Panc1 (cell line): Measurements from ENCODE around the gene ADAT1. TPM values are rescaled to one million over a fixed set of nuclear protein-coding genes. Genes with fewer than 3 reads are reported as not detected.

Experiments
- ATAC-seq: fragments of 200-7000 bp; cut with Tn5 transposase; 2 replicates; pipeline ENCODE4 v1.9.1; 2020; ENCODE audit warnings: mild to moderate bottlenecking, moderate library complexity
- BruUV-seq: library from RNA; stranded (reverse); fragments of 400-500 nt; replicated peaks from 2 replicates; lab custom pipeline; 2021; lab: Mats Ljungman, UMichigan
- CTCF ChIA-PET: fragments of 300-600 bp; sonication (Branson Sonifier 250); formaldehyde crosslinking; loops from one replicate; lab custom pipeline; 2022; ENCODE audit warnings: antibody characterized with exemption; lab: Charles Lee
- POLR2A ChIA-PET: fragments of 300-600 bp; sonication (Branson Sonifier 250); formaldehyde crosslinking; loops from one replicate; lab custom pipeline; 2022; ENCODE audit warnings: antibody characterized with exemption; lab: Charles Lee
- DNase-seq: peaks from one replicate; pipeline ENCODE4 v3.0.0-alpha.2; 2010; ENCODE audit warnings: low read depth, low spot score
- H3K27ac ChIP-seq: 2 replicates; pipeline ENCODE4 v1.5.1; 2011; ENCODE audit warnings: mild to moderate bottlenecking, low read length, inconsistent platforms
- H3K27me3 ChIP-seq: fragments of 200-500 bp; sonication (Bioruptor generic); 2 replicates; pipeline ENCODE4 v1.6.0; 2014; ENCODE audit warnings: low read length, inconsistent platforms; ENCODE audit not compliant: control insufficient read depth, insufficient read depth
- H3K36me3 ChIP-seq: fragments of 200-500 bp; sonication (Bioruptor generic); 2 replicates; pipeline ENCODE4 v1.5.1; 2014; ENCODE audit warnings: inconsistent platforms, mild to moderate bottlenecking, low read length, moderate library complexity; ENCODE audit not compliant: control insufficient read depth, insufficient read depth
- H3K4me1 ChIP-seq: 2 replicates; pipeline ENCODE4 v1.5.1; 2011; ENCODE audit warnings: inconsistent platforms, mild to moderate bottlenecking, low read length, moderate library complexity; ENCODE audit not compliant: control insufficient read depth, insufficient read depth
- H3K4me3 ChIP-seq, 2 experiments: 2 replicates each; pipeline ENCODE4 v1.5.1; 2011 to 2012; ENCODE audit warnings: low read depth in 2 of 2, low read length in 2 of 2, mild to moderate bottlenecking in 2 of 2, inconsistent platforms in 1 of 2, moderate library complexity in 1 of 2
- H3K9me3 ChIP-seq: fragments of 200-500 bp; sonication (Bioruptor generic); 2 replicates; pipeline ENCODE4 v1.5.1; 2014; ENCODE audit warnings: low read depth, mild to moderate bottlenecking, inconsistent platforms, low read length, moderate library complexity; ENCODE audit not compliant: control insufficient read depth, insufficient read depth
- CTCF ChIP-seq: fragments of 450-650 bp; IDR thresholded peaks from 2 replicates; pipeline ENCODE4 v1.5.1; 2017; ENCODE audit warnings: mild to moderate bottlenecking
- POLR2AphosphoS5 ChIP-seq: IDR thresholded peaks from 2 replicates; pipeline ENCODE4 v1.6.1; 2012; ENCODE audit warnings: mild to moderate bottlenecking, low read depth, low read length, moderate library complexity
- REST ChIP-seq, 2 experiments: IDR thresholded peaks; 2 replicates each; pipeline ENCODE4 v1.6.1; 2011 to 2012; ENCODE audit warnings: low read depth in 2 of 2, control low read depth in 1 of 2, low read length in 1 of 2, mild to moderate bottlenecking in 1 of 2, moderate library complexity in 1 of 2; ENCODE audit not compliant: insufficient read depth in 1 of 2
- SIN3A ChIP-seq: IDR thresholded peaks from 2 replicates; pipeline ENCODE4 v1.6.1; 2012; ENCODE audit warnings: low read depth, mild to moderate bottlenecking, low read length, moderate library complexity, borderline replicate concordance; ENCODE audit not compliant: insufficient read depth
- TCF7L2 ChIP-seq: IDR thresholded peaks from 2 replicates; pipeline ENCODE4 v1.6.1; 2011; ENCODE audit warnings: mild to moderate bottlenecking, low read depth, low read length, inconsistent platforms
- in situ Hi-C: cut with HindIII; loops from 2 replicates; pipeline ENCODE4 v1.10.0; 2016; ENCODE audit warnings: low sequenced_read_pairs, low pct_unique_long_range_greater_than_20kb
- intact Hi-C: fragments of 100-400 bp; cut with micrococcal nuclease; formaldehyde crosslinking; loops from one replicate; pipeline ENCODE4 v1.10.0; 2022; ENCODE audit not compliant: unreplicated experiment
- total RNA-seq: library from RNA; stranded (reverse); gene quantifications from one replicate; pipeline ENCODE4 v1.2.1, GENCODE V29; 2021; ENCODE audit not compliant: unreplicated experiment

The ADAT1 gene
- total RNA-seq, 1 experiment from 2014 or later = 46.8 TPM

GRCh38 chr16:75635036-75635435 lies 12.0 kb upstream of the ADAT1 start:
- H3K4me3 ChIP-seq = no peak overlapping the region
- H3K27ac ChIP-seq = no peak overlapping the region
- in situ Hi-C loops = no loop called here
- H3K9me3 ChIP-seq = no peaks in the 10 kb centered on the region
- ChIA-PET CTCF (no interaction called here), POLR2A (no interaction called here)
- no peak for DNase-seq
- no peak for ATAC-seq
- no peaks in the 10 kb centered on the region for H3K4me1 ChIP-seq
- BruUV-seq = no TSS peak
- peaks cover 38% of the 10 kb centered on the region for H3K36me3 ChIP-seq
- no peaks in the 10 kb centered on the region for H3K27me3 ChIP-seq
- intact Hi-C loops = no loop called here
- no peak for TF ChIP-seq POLR2AphosphoS5

- Histone ChIP-seq H3K27me3 (no peaks in the 10 kb centered on the region), H3K9me3 (no peaks in the 10 kb centered on the region), H3K4me1 (no peaks in the 10 kb centered on the region), H3K36me3 (peaks cover 32% of the 10 kb centered on the region), H3K4me3 (no peak overlapping the region), H3K27ac (no peak overlapping the region)
- ChIA-PET CTCF (no interaction called here), POLR2A (no interaction called here)
- BruUV-seq = no TSS peak
- DNase-seq = no peak
- TF ChIP-seq REST (IDR thresholded peaks at IDR 0.05; ENCODE audit: insufficient read depth in 1 of 2, low read depth in 2 of 2, low read length in 1 of 2) (no peak), TCF7L2 (no peak), SIN3A (no peak), CTCF (no peak), POLR2AphosphoS5 (no peak)
- in situ Hi-C loops = no loop called here
- no peak for ATAC-seq
- intact Hi-C loops = no loop called here
Measured at GRCh38 chr16:75632857-75633256, 9.8 kb upstream of the ADAT1 start.

- BruUV-seq = no TSS peak
- H3K9me3 ChIP-seq = no peaks in the 10 kb centered on the region
- intact Hi-C loops = no loop called here
- H3K27me3 ChIP-seq = no peaks in the 10 kb centered on the region
- in situ Hi-C loops = no loop called here
- no peak overlapping the region for H3K4me3 ChIP-seq
- DNase-seq = no peak
- no peaks in the 10 kb centered on the region for H3K4me1 ChIP-seq
- TF ChIP-seq REST (IDR thresholded peaks at IDR 0.05; ENCODE audit: insufficient read depth in 1 of 2, low read depth in 2 of 2, low read length in 1 of 2) = no peak
- no peak for TF ChIP-seq CTCF
- TF ChIP-seq POLR2AphosphoS5 = no peak
- TF ChIP-seq SIN3A = no peak
- no peak for TF ChIP-seq TCF7L2
- no peak for ATAC-seq
- POLR2A ChIA-PET = no interaction called here
- no peak overlapping the region for H3K27ac ChIP-seq
- peaks cover 17% of the 10 kb centered on the region for H3K36me3 ChIP-seq
- CTCF ChIA-PET = interaction anchor here (0.6 kb wide), 1 partner anchor 112 kb away, joined by 5 read pairs; no protein-coding TSS in a partner anchor
Measured at GRCh38 chr16:75630052-75630451, 7.0 kb upstream of the ADAT1 start.
